MM.1S (cell line): ENCODE data around the gene MEGF10.

Experiments
- DNase-seq: peaks from one replicate; pipeline ENCODE4 v3.0.0-alpha.2; 2015
- H2AFZ ChIP-seq: fragments of 300-600 bp; sonication (generic); 2 replicates; pipeline ENCODE4 v1.6.0; 2016; ENCODE audit warnings: antibody characterized with exemption, low read length
- H3F3A ChIP-seq: fragments of 300-600 bp; sonication (generic); 2 replicates; pipeline ENCODE4 v1.6.1; 2016; ENCODE audit warnings: mild to moderate bottlenecking, antibody characterized with exemption, low read length, moderate library complexity, mixed read lengths; ENCODE audit not compliant: insufficient read depth
- H3K27ac ChIP-seq: fragments of 300-600 bp; sonication (generic); 2 replicates; pipeline ENCODE4 v1.5.1; 2016; ENCODE audit warnings: mild to moderate bottlenecking, low read length
- H3K27me3 ChIP-seq: fragments of 300-600 bp; sonication (generic); replicated peaks from 2 replicates; pipeline ENCODE4 v1.6.0; 2016; ENCODE audit warnings: low read length; ENCODE audit not compliant: insufficient read depth
- H3K36me3 ChIP-seq: fragments of 300-600 bp; sonication (generic); replicated peaks from 2 replicates; pipeline ENCODE4 v1.6.1; 2016; ENCODE audit warnings: mild to moderate bottlenecking, low read length, mixed read lengths; ENCODE audit not compliant: insufficient read depth
- H3K4me1 ChIP-seq: fragments of 300-600 bp; sonication (generic); 2 replicates; pipeline ENCODE4 v1.6.1; 2016; ENCODE audit warnings: low read length, mixed read lengths
- H3K4me2 ChIP-seq: fragments of 300-600 bp; sonication (generic); 2 replicates; pipeline ENCODE4 v1.6.0; 2016; ENCODE audit warnings: low read depth, low read length
- H3K4me3 ChIP-seq: fragments of 300-600 bp; sonication (generic); 2 replicates; pipeline ENCODE4 v1.5.1; 2016; ENCODE audit warnings: low read length, mixed read lengths
- H3K79me2 ChIP-seq: fragments of 300-600 bp; sonication (generic); 2 replicates; pipeline ENCODE4 v1.6.1; 2016; ENCODE audit warnings: mixed run types, low read length, mixed read lengths
- H3K9ac ChIP-seq: fragments of 300-600 bp; sonication (generic); 2 replicates; pipeline ENCODE4 v1.6.1; 2016; ENCODE audit warnings: low read length, mixed read lengths
- H3K9me2 ChIP-seq: fragments of 300-600 bp; sonication (generic); replicated peaks from 2 replicates; pipeline ENCODE4 v1.6.1; 2016; ENCODE audit warnings: mild to moderate bottlenecking, low read length, mixed read lengths; ENCODE audit not compliant: insufficient read depth
- H3K9me3 ChIP-seq: fragments of 300-600 bp; sonication (generic); replicated peaks from 2 replicates; pipeline ENCODE4 v1.6.1; 2016; ENCODE audit warnings: mild to moderate bottlenecking, low read length, mixed read lengths; ENCODE audit not compliant: insufficient read depth
- H4K20me1 ChIP-seq: fragments of 300-600 bp; sonication (generic); 2 replicates; pipeline ENCODE4 v1.6.1; 2016; ENCODE audit warnings: mild to moderate bottlenecking, low read length, moderate library complexity, mixed read lengths; ENCODE audit not compliant: insufficient read depth
- CTCF ChIP-seq: fragments of 300-600 bp; sonication (generic); IDR thresholded peaks from 2 replicates; pipeline ENCODE4 v1.5.1; 2016; ENCODE audit warnings: antibody characterized with exemption, low read length, mixed read lengths
- EZH2 ChIP-seq: fragments of 300-600 bp; sonication (generic); optimal IDR thresholded peaks from 2 replicates; pipeline ENCODE3; 2017; ENCODE audit warnings: low read depth, mild to moderate bottlenecking, antibody characterized with exemption, low read length, mixed read lengths
- EZH2phosphoT487 ChIP-seq: fragments of 300-600 bp; sonication (generic); IDR thresholded peaks from 2 replicates; pipeline ENCODE4 v1.6.1; 2018; ENCODE audit warnings: antibody characterized with exemption, low read length

Gene MEGF10

GRCh38 chr5:127293373-127293772 is 2.8 kb downstream of the MEGF10 start:
- H3K4me2 ChIP-seq: no peak overlapping the region

GRCh38 chr5:127294829-127295228 is 4.2 kb downstream of the MEGF10 start:
- H3K36me3 ChIP-seq: no peaks in the 10 kb centered on the region

More at GRCh38 chr5:127293373-127293772, 2.8 kb downstream of the MEGF10 start:
- Histone ChIP-seq H3K4me3 (no peak overlapping the region), H3K79me2 (no peaks in the 10 kb centered on the region), H3F3A (no peaks in the 10 kb centered on the region), H3K36me3 (no peaks in the 10 kb centered on the region), H2AFZ (no peak overlapping the region), H3K27ac (no peak overlapping the region), H4K20me1 (no peaks in the 10 kb centered on the region), H3K9me2 (no peaks in the 10 kb centered on the region), H3K27me3 (no peaks in the 10 kb centered on the region), H3K9me3 (no peaks in the 10 kb centered on the region), H3K4me1 (no peaks in the 10 kb centered on the region), H3K9ac (no peak overlapping the region)
- TF ChIP-seq EZH2phosphoT487 (no peak), CTCF (no peak), EZH2 (no peak)
- DNase-seq: no peak

GRCh38 chr5:127295454-127295853 is 4.9 kb downstream of the MEGF10 start:
- H3K4me1 ChIP-seq: no peaks in the 10 kb centered on the region
- H3K79me2 ChIP-seq: no peaks in the 10 kb centered on the region

More at GRCh38 chr5:127294829-127295228, 4.2 kb downstream of the MEGF10 start:
- Histone ChIP-seq H3K9me2 (no peaks in the 10 kb centered on the region), H4K20me1 (no peaks in the 10 kb centered on the region), H3K4me2 (no peak overlapping the region), H2AFZ (no peak overlapping the region), H3K4me1 (no peaks in the 10 kb centered on the region), H3K9me3 (no peaks in the 10 kb centered on the region), H3K4me3 (no peak overlapping the region), H3K27me3 (no peaks in the 10 kb centered on the region), H3F3A (no peaks in the 10 kb centered on the region), H3K9ac (no peak overlapping the region), H3K79me2 (no peaks in the 10 kb centered on the region), H3K27ac (no peak overlapping the region)
- no peak for TF ChIP-seq EZH2phosphoT487
- TF ChIP-seq CTCF: no peak
- no peak for TF ChIP-seq EZH2
- no peak for DNase-seq

More at GRCh38 chr5:127295454-127295853, 4.9 kb downstream of the MEGF10 start:
- Histone ChIP-seq H3K36me3 (no peaks in the 10 kb centered on the region), H3K9me2 (no peaks in the 10 kb centered on the region), H3K27ac (no peak overlapping the region), H3K4me3 (no peak overlapping the region), H3K4me2 (no peak overlapping the region), H4K20me1 (no peaks in the 10 kb centered on the region), H3K9me3 (no peaks in the 10 kb centered on the region), H3K27me3 (no peaks in the 10 kb centered on the region), H2AFZ (no peak overlapping the region), H3K9ac (no peak overlapping the region), H3F3A (no peaks in the 10 kb centered on the region)
- TF ChIP-seq EZH2phosphoT487 (no peak), CTCF (no peak), EZH2 (no peak)
- no peak for DNase-seq
